GM10248 (cell line): ENCODE measurements around the gene ENOX1.
"Not testable (repeated sequence)": the region's sequence is repeated elsewhere in the genome, so short reads cannot be mapped to it uniquely, and the experiment has no call there.

Source experiments
- CTCF ChIA-PET: fragments of 300-600 bp; sonication (Branson Sonifier 250); formaldehyde crosslinking; extraction: SDS; loops from one replicate; lab custom pipeline; 2021; ENCODE audit warnings: antibody characterized with exemption; lab: Yijun Ruan, JAX
- POLR2A ChIA-PET: fragments of 350-650 bp; sonication (Branson Sonifier 250); formaldehyde crosslinking; extraction: SDS; loops from one replicate; lab custom pipeline; 2020; ENCODE audit warnings: antibody characterized with exemption; lab: Yijun Ruan, JAX
- DNase-seq: peaks from one replicate; pipeline ENCODE4 v3.0.0; 2012; ENCODE audit errors: extremely low spot score
- CTCF ChIP-seq: IDR thresholded peaks from 2 replicates; pipeline ENCODE4 v1.5.1; 2012; ENCODE audit warnings: mild to moderate bottlenecking, low read depth; ENCODE audit errors: extremely low read depth, missing control alignments, control extremely low read depth

ENOX1 gene

DNA sequence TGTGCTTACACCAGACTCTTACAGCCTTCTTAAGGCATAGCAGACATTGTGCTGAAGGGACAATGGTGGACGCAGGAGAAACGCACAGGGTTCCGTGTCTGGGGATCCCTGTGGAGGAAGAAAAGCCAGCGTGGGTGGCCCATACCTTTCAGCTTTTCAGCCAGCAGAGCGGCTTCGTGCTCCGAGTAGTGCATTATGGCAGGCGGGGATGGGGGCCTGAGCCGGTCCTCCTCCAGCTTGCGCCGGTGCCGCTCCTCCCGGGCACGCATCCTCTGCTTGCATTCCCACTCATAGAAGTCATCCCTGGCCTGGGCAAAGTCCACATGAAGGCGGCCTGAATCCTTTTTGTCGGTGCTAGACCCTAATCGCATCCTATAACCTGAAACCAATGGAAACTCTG lies 431.0 kb downstream of the ENOX1 start:
- DNase-seq, result no peak
- CTCF ChIA-PET, result no interaction called here
- POLR2A ChIA-PET, result no interaction called here
- no peak for TF ChIP-seq CTCF

- POLR2A ChIA-PET, result no interaction called here
- DNase-seq, result no peak
- CTCF ChIA-PET, result interaction anchor here (0.9 kb wide), 1 partner anchor 15 kb away, joined by 3 read pairs; no protein-coding TSS in a partner anchor
- no peak for TF ChIP-seq CTCF
Measured at GRCh38 chr13:43354153-43354945, 432.4 kb downstream of the ENOX1 start.

- DNase-seq, result no peak
- ChIA-PET POLR2A (no interaction called here), CTCF (interaction anchor here (0.8 kb wide), 1 partner anchor 17 kb away, joined by 3 read pairs; no protein-coding TSS in a partner anchor)
- no peak for TF ChIP-seq CTCF
Measured at GRCh38 chr13:43353631-43354030, 433.1 kb downstream of the ENOX1 start.

- DNase-seq, CTCF ChIA-PET, POLR2A ChIA-PET: not testable (repeated sequence)
Measured at GRCh38 chr13:43351612-43352011, 435.2 kb downstream of the ENOX1 start.

GRCh38 chr13:43348397-43348796 lies 438.4 kb downstream of the ENOX1 start:
- no peak for DNase-seq
- CTCF ChIA-PET, result no interaction called here
- no peak for TF ChIP-seq CTCF
- POLR2A ChIA-PET, result no interaction called here

- no peak for DNase-seq
- no peak for TF ChIP-seq CTCF
- ChIA-PET POLR2A (no interaction called here), CTCF (no interaction called here)
Measured at GRCh38 chr13:43347877-43348276, 438.9 kb downstream of the ENOX1 start.

DNA sequence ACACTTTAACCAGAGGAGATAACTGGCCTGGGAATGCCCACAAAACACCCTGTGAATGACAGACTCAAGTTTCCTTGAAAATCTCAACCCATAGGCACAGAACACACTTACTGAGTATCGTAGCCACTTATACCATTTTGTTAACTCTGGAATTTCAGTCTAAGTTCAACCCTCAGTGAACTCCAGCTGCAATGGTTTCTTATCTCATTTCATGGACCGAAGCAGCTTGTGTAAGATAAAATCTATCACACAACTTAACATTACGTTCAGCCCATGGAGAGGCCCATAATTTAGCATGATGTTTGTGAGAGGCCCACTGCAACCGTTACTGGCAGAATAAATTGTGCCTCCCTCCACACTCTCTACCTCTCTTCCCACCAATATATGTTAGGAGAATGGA lies 440.3 kb downstream of the ENOX1 start:
- TF ChIP-seq CTCF, result no peak
- CTCF ChIA-PET, result no interaction called here
- POLR2A ChIA-PET, result no interaction called here
- DNase-seq, result no peak
